Myocyte (in vitro differentiated cells): ENCODE data around the gene DNAJC30. TPM values are rescaled to one million over a fixed set of nuclear protein-coding genes. Genes with fewer than 3 reads are reported as not detected.
"Not testable (repeated sequence)": the region's sequence is repeated elsewhere in the genome, so short reads cannot be mapped to it uniquely, and the experiment has no call there.

Experiments
- DNase-seq: peaks from one replicate; pipeline ENCODE4 v3.0.0-alpha.2; 2012; ENCODE audit warnings: low read depth
- total RNA-seq: library from RNA; depleted of rRNA; stranded (reverse); fragments of >200 nt; gene quantifications from 2 replicates; pipeline ENCODE4 v1.2.3, GENCODE V29; 2014

DNAJC30 gene
- total RNA-seq, 1 donor from 2014 or later, result 4.9 TPM

DNA sequence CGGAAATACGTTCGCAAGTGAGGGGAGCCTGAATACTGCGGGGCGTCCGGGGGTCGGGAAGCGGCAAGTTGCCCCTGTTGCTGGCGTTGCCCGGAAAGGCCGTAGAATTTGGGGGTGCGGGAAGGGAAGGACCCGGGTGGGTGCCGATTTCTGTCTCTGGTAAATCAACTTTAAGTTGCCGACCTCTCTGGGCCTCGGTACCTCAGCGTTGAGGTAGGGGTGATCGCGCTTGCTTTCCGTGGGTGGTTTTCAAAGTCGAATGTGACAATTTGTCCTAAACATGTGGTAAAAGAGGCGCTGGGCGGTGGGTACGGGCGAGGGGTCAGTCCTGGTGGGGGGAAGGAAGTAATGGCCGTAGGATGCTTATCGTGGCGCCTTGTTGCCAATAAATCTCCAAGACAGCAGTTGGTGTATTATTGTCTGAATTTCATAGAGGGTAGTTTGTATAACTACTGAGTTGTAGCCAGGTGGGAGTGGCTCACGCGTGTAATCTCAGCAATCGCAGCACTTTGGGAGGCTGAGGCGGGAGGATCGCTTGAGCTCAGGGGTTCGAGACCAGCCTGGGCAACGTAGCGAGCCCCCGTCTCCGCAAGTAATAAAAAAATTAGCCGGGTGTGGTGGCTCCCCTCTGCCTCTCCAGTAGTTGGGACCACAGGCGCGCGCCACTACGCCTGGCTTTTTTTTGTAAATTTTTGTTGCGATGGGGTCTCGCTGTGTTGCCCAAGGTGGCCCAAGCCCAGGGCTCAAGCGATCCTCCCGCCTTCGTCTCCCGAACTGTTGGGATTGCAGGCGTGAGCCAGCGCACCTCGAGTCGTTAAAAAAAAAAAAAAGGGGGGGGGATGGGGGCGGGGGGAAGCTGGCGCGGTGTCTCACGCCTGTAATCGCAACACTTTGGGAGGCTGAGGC, 788 bp upstream of the DNAJC30 start:
- DNase-seq, result peak; percentile 26

DNA sequence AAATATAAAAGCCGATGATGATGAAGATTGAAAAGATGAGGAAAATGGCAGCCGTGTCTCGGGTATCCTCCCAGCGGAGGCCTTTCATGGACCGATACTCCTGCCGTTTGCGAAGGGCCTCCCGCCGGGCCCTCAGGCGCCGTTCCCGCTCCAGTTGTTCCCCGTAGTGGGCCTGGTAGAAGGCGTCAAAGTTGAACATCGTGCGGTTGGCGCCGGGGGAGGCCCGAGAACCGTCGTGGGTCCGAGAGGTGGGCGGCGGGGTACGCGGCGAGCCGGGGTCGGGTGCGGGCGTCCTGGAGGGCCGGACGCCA, 553 bp downstream of the DNAJC30 start:
- no peak for DNase-seq

DNA sequence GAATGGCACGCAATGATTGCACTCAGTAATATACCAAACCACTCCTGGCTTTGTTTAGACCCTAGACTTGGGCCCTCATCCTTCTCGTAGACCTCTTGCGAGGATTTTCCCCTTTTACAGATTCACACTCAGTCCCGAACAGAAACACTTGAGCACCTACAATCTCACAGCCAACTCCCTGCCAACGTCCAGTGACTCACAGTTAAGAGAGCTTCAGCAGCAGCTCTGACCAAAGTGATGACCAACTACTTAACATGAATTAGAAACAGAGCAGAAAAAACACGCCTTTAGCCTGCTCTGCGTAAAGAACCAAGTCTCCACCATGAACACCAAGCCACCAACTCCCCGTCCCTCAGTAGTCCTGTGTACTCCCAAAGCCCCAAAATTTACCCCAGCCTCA, 2.2 kb downstream of the DNAJC30 start:
- no peak for DNase-seq

DNA sequence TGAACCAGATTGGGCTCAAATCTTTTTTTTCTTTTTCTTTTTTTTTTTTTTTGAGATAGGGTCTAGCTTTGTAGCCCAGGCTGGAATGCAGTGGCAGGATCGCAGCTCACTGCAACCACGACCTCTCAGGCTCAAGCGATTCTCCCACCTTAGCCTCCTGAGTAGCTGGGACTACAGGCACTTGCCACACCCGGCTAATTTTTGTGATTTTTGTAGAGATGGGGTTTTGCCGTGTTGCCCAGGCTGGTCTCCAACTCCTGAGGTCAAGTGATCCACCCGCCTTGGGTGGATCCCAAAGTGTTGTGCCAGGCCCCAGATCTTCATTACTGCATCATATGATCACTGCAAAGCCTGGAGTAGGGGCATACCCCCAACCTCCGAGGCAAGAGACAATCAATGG, 2.8 kb downstream of the DNAJC30 start:
- no peak for DNase-seq

DNA sequence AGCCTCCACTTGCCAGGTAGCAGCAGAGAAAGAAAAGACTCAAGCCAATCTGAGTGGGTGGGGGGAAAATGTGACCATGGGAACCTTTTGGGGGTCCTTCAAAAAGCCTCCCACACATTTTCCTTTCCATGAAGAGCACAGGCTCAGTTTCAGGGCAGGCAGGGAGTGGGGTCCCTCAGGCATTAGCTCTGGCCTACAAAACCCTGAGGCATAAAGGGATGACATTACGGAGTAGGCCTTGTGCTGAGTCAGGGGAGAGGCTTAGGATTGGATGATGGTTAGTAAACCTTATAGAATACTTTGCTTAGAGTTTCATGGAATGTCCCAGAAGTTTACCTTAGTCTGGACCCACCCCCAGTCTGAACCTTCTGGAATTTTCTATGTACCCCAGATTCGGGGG, 3.5 kb downstream of the DNAJC30 start:
- DNase-seq, result no peak

DNA sequence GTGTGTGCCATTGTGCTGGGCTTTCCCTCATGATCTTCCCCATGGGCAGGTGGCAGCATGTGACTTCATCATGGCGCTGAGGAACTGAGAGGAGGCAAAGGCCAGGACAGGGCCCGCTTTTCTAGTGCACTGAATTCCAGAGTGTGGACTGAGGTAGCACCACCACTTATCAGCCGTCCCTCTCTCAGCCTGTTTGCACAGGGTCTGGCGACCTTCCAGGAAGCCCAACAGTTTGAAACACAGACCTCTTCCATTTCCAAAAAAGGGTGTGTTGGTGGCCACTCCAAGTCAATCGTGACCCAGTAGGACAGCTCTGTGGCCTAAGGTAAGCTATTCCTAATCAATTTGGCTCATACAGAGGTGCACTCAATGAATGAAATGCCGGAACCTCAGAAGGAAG, 4.4 kb downstream of the DNAJC30 start:
- DNase-seq, result no peak

DNA sequence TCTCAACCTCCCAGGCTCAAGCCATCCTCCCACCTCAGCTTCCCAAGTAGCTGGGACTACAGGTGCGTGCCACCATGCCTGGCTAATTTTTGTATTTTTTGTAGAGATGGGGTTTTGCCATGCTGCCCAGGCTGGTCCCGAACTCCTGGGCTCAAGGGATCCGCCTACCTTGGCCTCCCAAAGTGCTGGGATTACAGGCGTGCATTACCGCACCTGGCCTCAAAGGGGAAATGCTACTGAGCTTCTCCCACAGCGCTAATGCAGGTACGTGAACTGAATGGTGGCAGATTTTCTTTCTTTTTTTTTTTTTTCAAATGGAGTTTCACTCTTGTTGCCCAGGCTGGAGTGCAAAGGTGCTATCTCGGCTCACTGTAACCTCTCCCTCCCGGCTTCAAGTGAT, 7.2 kb downstream of the DNAJC30 start:
- DNase-seq, result not testable (repeated sequence)

DNA sequence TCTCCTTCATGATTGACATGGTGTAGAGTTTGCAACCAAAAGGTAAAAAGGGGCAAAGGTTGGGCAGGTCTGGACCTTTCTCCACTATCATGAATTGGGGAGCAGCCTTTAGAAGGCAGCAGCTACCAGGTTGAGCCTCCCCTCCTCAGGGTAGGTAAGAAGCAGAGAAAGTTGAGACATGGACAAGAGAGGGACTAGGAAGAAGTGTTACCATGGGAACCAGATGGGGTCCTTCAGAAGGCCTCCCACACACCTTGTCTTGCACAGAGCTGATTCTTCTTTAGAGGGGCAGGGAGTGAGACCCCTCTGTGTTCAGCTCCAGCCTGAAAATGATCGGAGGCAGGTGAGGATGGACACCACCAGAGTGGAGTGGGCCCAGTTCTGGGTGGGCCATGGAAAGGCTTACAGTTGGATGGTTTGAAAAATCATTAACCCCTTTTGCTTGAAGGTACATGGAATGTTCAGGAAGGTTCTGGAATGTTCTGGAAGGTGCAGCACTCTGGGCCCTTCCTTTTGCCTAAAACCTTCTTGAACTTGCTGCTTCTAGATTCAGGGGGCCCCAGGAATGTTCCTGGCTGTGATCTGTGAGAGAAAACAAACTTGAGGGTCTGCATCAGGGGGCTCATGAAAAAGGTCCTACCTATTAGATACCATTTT, 8.7 kb downstream of the DNAJC30 start:
- DNase-seq, result no peak

DNA sequence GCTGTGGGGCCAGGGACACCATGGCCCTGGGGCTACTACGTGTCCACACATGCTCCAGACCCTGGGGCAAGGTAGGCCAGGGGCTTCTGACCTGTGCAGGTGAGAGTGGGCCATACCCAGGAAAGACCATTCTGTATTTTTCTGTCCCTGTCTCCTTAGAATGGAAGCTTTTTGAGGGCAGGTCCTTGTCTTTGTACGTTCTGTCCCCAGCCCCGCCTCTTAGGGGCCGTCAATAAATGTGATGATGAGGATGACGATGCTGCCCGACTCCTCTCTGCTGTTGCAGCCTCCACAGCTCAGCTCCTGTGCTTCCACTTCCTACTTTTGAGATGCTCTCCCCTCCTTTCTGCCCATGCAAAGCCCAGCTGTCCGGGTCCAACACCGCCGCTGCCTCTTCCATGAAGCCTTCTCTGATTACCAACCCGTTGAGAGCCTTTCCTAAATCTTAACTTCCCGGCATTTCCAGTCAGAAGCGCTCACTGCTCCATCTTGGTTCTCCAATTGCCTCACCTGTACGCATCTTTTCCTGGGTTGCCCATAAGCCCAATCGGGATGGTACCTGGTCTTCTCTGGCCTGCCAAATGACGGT, 11.3 kb downstream of the DNAJC30 start:
- DNase-seq, result no peak

DNA sequence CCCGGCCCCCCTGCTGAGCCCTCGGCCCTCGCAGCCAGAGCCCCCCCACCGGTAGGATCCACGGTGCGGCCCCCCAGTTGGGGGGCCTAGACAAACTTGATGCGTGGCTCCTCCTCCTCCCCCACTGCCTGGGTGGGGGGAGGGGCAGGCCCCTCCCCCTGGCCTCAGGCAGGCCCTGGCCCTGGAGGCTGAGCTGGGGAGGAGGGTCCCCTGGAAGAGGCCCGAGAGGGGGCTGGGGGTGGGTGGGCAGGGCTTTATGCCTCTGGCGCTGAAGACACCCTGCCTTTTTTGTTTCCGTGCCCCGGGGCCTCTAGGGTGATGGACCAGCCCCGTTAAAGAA, 12.0 kb downstream of the DNAJC30 start:
- DNase-seq, result no peak

DNA sequence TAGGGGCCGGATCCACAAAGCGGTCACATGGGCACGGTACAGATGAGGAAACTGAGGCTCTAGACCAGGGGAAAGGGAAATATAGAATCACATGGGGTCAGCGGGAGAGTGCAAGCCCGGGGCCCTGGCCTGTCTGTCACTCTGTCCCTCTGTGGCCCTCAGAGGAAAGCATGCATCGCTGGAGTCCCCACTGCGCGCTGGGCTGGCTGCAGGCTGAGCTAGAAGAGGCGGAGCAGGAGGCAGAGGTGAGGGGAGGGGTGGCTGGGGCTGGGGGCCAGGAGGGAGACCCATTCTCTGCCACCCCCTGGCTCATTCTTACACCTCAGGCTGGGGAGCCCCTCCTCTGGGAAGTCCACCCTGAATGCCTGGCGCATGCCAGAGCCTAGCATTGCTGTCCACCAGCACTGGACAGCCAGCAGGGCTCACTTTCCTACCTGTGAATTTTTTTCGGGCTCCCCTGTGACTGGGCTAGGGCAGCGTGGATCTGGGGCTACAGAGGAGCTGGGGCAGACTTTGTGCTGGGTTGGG, 13.3 kb downstream of the DNAJC30 start:
- DNase-seq, result no peak

DNA sequence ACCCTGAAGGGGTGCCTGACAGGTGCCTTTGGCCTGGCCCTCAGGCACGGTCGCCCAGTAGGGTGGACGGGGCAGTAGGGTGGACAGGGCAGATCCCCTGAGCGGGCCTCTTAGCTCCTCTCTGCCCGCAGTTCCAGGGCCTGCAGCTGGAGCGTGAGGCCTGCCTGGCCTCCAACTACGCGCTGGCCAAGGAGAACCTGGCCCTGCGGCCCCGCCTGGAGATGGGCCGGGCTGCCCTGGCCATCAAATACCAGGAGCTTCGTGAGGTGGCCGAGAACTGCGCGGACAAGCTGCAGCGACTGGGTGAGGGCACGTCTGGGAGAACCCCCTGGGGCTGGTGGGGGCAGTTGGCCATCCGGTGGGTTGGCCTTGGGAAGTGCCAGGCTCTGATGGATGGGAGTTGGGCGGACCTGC, 14.0 kb downstream of the DNAJC30 start:
- no peak for DNase-seq

DNA sequence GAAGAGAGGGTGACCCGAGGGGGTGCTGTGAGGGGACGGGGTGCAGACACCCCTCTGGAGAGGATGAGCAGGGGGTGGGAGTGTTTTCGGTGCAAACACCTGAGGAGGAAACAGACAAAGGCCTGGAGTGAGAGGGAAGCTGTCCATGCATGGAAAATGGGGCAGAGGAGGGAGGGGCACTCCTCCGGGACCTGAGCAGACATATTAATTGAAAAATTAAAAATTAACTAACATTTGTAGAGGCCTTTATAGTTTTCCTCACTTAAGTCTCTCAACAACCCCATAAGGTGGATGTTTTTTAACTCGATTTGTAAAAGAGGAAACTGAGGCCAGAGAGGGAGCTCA, 14.4 kb downstream of the DNAJC30 start:
- DNase-seq, result no peak

DNA sequence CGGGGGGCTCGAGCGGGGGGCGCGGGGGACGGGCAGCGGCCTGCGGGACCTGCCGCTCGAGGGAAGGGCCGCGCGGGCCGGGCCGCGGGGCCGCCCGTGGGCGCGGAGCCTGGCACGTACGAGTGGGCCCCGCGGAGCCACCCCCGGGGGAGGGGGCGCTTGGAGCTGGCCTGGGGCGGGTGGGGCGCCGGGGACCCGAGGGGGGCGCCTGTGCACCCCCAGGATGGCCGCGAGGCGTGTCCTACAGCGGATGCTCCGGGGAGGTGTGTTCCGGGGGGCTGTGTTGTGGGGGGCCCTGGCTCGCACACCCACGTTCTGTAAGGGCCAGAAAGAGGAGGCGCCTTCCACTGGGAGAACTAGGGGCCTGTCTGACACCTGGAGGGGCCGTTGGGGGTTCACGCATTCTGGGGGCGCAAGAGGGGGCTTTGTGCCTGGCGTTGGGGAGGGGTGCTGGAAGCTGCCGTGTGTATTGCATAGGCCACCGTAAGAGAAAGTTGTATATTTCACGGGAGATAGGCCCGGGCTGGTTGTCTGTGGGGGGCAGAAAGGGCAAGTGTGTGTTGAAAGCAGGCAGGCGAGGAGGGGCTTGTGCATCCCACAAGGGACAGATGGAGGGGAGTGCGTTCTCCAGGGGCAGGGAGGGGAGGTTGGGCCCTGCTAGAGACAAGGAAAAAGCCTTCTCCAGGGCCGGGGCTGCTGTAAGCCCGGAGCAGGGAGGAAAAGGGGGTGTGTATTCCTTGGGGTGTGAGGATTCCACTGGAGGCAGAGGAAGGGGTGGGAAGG, 15.0 kb downstream of the DNAJC30 start:
- no peak for DNase-seq

DNA sequence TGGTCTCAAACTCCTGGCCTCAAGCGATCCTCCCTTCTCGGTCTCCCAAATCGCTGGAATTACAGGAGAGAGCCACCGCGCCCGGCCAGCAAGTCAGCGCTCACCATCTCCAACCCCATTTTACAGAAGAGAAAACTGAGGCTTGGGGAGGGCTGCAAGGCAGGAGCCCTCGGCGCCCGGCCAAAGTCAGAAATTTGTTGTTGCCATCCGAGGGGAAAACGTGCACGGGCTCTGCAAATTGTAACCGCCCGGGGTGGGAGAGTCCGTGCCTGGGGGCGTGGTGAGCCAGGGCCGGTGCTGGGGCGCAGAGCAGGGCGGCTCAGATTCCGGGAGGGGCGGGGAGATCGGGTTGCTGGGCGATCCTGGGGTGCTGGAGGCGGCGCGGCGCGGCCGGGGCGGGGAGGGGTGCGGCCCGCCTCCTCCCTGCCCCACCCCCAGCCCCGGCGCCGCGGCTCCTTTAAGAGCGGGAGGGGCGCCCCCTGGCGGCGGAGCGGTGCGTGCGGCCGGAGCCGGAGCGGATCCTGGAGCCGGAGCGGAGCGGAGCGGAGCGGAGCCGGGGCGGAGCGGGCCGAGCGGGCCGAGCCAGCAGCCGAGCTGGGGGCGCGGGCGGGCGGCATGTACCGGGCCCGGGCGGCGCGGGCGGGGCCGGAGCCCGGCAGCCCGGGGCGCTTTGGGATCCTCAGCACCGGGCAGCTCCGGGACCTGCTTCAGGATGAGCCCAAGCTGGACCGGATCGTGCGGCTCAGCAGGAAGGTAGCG, 15.7 kb downstream of the DNAJC30 start, which contains the start of gene VPS37D:
TSS of gene VPS37D (plus strand) at position 488 of the 759 bp plus-strand sequence. CDS start at position 616, 128 bp downstream.
- DNase-seq, result peak; percentile 95

DNA sequence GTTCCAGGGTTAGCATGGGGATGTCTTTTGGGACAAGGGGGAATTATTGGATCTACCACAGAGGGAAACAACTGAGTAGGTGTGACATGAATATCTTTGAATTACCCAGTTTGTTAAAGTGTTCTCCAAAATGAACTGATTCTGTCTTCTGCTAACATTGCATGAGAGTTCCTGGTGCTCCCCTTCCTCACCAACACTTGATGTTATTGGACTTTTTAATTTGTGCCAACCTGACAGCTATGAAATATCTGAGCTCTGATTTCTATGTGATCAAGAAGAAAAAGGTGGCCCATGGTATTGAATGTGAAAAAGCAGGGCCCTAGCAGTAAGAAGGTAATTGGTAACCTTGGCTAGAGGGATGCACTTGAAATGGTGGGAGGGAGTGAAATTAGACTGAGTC, 20.2 kb downstream of the DNAJC30 start:
- no peak for DNase-seq

DNA sequence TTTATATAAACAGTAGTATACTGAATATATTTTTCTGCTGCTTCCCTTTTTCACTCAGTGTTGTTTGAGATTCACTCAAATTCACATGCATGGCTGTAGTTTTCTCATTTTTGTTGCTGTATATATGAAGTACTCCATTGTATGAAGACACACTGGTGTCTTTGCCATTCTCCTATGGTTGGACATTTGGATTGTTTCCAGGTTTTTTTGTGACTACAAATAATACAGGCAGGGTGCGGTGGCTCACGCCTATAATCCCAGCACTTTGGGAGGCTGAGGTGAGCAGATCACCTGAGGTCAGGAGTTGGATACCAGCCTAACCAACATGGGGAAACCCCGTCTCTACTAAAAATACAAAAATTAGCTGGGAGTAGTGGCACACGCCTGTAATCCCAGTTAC, 22.7 kb downstream of the DNAJC30 start:
- not testable (repeated sequence) for DNase-seq

DNA sequence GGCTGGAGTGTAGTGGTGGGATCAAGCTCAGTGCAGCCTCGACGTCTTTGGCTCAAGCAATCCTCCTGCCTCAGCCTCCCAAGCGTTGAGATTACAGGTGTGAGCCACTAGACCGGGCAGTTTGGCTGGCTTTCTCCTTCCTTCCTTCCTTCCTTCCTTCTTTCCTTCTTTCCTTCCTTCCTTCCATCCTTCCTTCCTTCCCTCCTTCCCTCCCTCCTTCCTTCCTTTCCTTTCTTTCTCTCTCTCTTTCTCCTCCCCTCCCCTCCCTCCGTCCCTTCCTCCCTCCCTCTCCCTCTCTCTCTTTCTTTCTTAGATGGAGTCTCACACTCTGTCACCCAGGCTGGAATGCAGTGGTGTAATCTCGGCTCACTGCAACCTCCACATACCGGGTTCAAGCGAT, 23.3 kb downstream of the DNAJC30 start:
- DNase-seq, result no peak

DNA sequence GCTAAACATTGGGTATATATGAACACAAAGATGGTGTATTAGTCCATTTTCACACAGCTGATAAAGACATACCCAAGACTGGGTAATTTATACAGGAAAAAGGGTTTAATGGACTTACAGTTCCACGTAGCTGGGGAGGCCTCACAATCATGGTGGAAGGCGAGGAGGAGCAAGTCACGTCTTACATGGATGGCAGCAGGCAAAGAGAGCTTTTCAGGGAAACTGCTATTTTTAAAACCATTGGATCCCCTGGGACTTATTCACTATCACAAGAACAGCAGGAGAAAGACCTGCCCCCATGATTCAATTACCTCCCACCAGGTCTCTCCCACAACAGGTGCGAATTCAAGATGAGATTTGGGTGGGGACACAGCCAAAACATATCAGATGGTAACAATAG, 27.9 kb downstream of the DNAJC30 start:
- not testable (repeated sequence) for DNase-seq

DNA sequence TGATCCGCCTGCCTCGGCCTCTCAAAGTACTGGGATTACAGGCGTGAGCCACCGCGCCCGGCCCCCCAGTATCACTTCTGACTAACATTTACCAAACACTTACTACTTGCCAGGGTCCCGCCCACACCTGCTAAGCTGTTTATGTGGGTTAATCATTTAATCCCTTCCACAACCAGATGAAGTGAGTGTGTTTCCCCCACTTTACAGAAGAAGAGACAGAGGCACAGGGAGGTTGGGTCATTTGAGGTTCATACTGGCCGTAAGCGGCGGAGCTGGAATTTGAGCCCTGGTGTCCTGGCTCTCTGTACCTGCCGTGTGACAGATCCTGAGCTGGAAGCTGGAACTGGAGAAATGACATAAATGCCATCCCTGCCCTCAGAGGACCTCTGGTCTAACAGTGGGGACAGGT, 30.7 kb downstream of the DNAJC30 start:
- DNase-seq, result no peak

DNA sequence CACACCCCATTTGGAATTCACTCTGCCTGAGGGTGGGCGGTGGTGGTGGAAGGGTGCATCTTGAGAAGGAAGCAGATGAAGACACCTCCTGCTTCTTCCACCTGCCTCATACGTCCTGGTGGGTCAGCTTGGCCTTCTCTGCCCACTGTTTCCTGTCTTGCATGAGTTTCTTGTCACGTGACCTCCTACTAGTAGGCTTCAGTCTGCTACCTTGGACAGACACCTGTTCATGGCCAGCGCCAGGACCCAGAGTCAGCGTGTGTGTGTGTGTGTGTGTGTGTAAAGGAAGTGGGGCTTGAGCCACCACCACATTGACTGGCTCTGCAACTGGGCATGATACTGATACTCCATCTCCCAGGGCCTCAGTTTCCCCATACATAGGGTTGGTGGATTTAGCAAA, 32.7 kb downstream of the DNAJC30 start:
- DNase-seq, result no peak
